CD4-positive, alpha-beta T cell (primary cell): ENCODE results near the gene INPP4B. TPM values are rescaled to one million over a fixed set of nuclear protein-coding genes. Genes with fewer than 3 reads are reported as not detected.

Experiments used
- ATAC-seq: fragments of 200-7000 bp; cut with Tn5 transposase; one replicate; pipeline ENCODE4 v1.10.0; 2022; ENCODE audit warnings: mild to moderate bottlenecking; ENCODE audit not compliant: poor library complexity
- CTCF ChIA-PET: fragments of 350-600 bp; sonication (Branson Sonifier 250); formaldehyde crosslinking; loops from one replicate; lab custom pipeline; 2021; ENCODE audit warnings: antibody characterized with exemption, inconsistent platforms; lab: Charles Lee
- POLR2A ChIA-PET: fragments of 350-600 bp; sonication (Branson Sonifier 250); formaldehyde crosslinking; loops from one replicate; lab custom pipeline; 2021; ENCODE audit warnings: antibody characterized with exemption, inconsistent platforms; lab: Charles Lee
- DNase-seq, 14 experiments: peaks; one replicate each; pipeline ENCODE4 v3.0.0-alpha.2; 2013 to 2020; ENCODE audit warnings: mixed read lengths in 2 of 14
- H3K27ac ChIP-seq, 2 donors: one replicate each; pipeline versions ENCODE4 v1.5.1 to v1.7.0; 2013; ENCODE audit warnings: low read length in 2 of 2, low read depth in 1 of 2, mild to moderate bottlenecking in 1 of 2
- H3K27me3 ChIP-seq, 2 experiments: 1 replicate in 1 of 2; 2 replicates in 1 of 2; pipeline versions ENCODE4 v1.6.1 to v1.7.0; 2013; ENCODE audit warnings: low read length in 2 of 2, control low read depth in 1 of 2, mild to moderate bottlenecking in 1 of 2, moderate library complexity in 1 of 2; ENCODE audit not compliant: insufficient read depth in 2 of 2, control insufficient read depth in 1 of 2
- H3K36me3 ChIP-seq: one replicate; pipeline ENCODE4 v1.6.1; 2013; ENCODE audit warnings: low read length, control low read depth; ENCODE audit not compliant: insufficient read depth
- H3K4me1 ChIP-seq: one replicate; pipeline ENCODE4 v1.6.1; 2013; ENCODE audit warnings: low read length, control low read depth; ENCODE audit not compliant: insufficient read depth
- H3K4me3 ChIP-seq: one replicate; pipeline ENCODE4 v1.5.1; 2013; ENCODE audit warnings: mild to moderate bottlenecking, low read length, moderate library complexity
- H3K9me3 ChIP-seq, 2 experiments: 1 replicate in 1 of 2; 2 replicates in 1 of 2; pipeline versions ENCODE4 v1.6.1 to v1.7.0; 2013; ENCODE audit warnings: low read length in 2 of 2, mild to moderate bottlenecking in 2 of 2, control low read depth in 1 of 2, moderate library complexity in 1 of 2; ENCODE audit not compliant: control insufficient read depth in 1 of 2, insufficient read depth in 1 of 2
- H3K27ac Mint-ChIP-seq: one replicate; pipeline ENCODE4 v1.8.0; 2020; ENCODE audit warnings: mixed read lengths
- H3K27me3 Mint-ChIP-seq: one replicate; pipeline ENCODE4 v1.8.0; 2021; ENCODE audit warnings: mixed read lengths
- H3K36me3 Mint-ChIP-seq: one replicate; pipeline ENCODE4 v1.8.0; 2021; ENCODE audit warnings: low read depth, mixed read lengths
- H3K4me1 Mint-ChIP-seq: one replicate; pipeline ENCODE4 v1.8.0; 2021; ENCODE audit warnings: low read depth, mixed read lengths
- H3K4me3 Mint-ChIP-seq: one replicate; pipeline ENCODE4 v1.8.0; 2020; ENCODE audit warnings: mild to moderate bottlenecking, mixed read lengths
- H3K9me3 Mint-ChIP-seq: one replicate; pipeline ENCODE4 v1.8.0; 2020; ENCODE audit warnings: mixed read lengths
- CTCF ChIP-seq: fragments of 200-600 bp; IDR thresholded peaks from one replicate; pipeline ENCODE4 v1.8.0; 2022; ENCODE audit warnings: antibody characterized with exemption, mild to moderate bottlenecking
- intact Hi-C, 2 experiments: fragments of 100-400 bp; cut with DNase I in 1 of 2; cut with micrococcal nuclease in 1 of 2; formaldehyde crosslinking; loops; one replicate each; pipeline versions ENCODE4 v1.15.1 to v1.9.0; 2023 to 2025; cut with DNase I, micrococcal nuclease
- total RNA-seq, 174 experiments: library from RNA in 2 of 174; stranded (reverse) in 2 of 174; gene quantifications; one replicate each; pipeline ENCODE4 v1.2.3 and lab custom pipeline; 2021 to 2026

Gene INPP4B
- total RNA-seq, 2 experiments from 2014 or later = 50.7 to 53.8 TPM

- intact Hi-C loops = loop anchor here in 1 of 2 experiments (5.0 kb wide), 1 partner anchor 38 kb away; no protein-coding TSS in a partner anchor
- peak overlapping the region; percentile 28 for H3K27ac Mint-ChIP-seq
- ChIA-PET POLR2A (interaction anchor here (0.6 kb wide), 2 partner anchors 59 to 87 kb away, joined by 3 to 4 read pairs; no protein-coding TSS in a partner anchor), CTCF (interaction anchor here (0.6 to 1.7 kb wide), 4 partner anchors 11 to 364 kb away, joined by 3 to 4 read pairs (median 3); no protein-coding TSS in a partner anchor)
- H3K27me3 ChIP-seq = no peaks in the 10 kb centered on the region
- ATAC-seq = no peak
- H3K9me3 ChIP-seq = peaks cover 0 to 7% of the 10 kb centered on the region in 2 experiments
- DNase-seq = no peak
- no peak overlapping the region for H3K4me3 Mint-ChIP-seq
- H3K27me3 Mint-ChIP-seq = no peaks in the 10 kb centered on the region
- H3K36me3 Mint-ChIP-seq = peaks cover 57% of the 10 kb centered on the region
- H3K4me1 ChIP-seq = peaks cover 17% of the 10 kb centered on the region
- H3K36me3 ChIP-seq = peaks cover 20% of the 10 kb centered on the region
- no peak for TF ChIP-seq CTCF
- H3K9me3 Mint-ChIP-seq = no peaks in the 10 kb centered on the region
- no peak overlapping the region for H3K4me3 ChIP-seq
- H3K4me1 Mint-ChIP-seq = peaks cover 69% of the 10 kb centered on the region
- H3K27ac ChIP-seq = no peak overlapping the region
Measured at GRCh38 chr4:142334931-142335330, 511.2 kb downstream of the INPP4B start.

GRCh38 chr4:142331646-142332045 is 514.5 kb downstream of the INPP4B start:
- Mint-ChIP-seq H3K36me3 (peaks cover 51% of the 10 kb centered on the region), H3K27me3 (no peaks in the 10 kb centered on the region), H3K27ac (peak overlapping the region; percentile 35), H3K9me3 (no peaks in the 10 kb centered on the region), H3K4me1 (peaks cover 77% of the 10 kb centered on the region), H3K4me3 (no peak overlapping the region)
- no peak overlapping the region for H3K4me3 ChIP-seq
- H3K36me3 ChIP-seq = peaks cover 8% of the 10 kb centered on the region
- intact Hi-C loops = loop anchor here in 1 of 2 experiments (2.0 to 5.0 kb wide), 2 partner anchors 34 to 49 kb away; no protein-coding TSS in a partner anchor
- H3K27ac ChIP-seq = no peak overlapping the region
- POLR2A ChIA-PET = interaction anchor here (0.8 to 1.1 kb wide), 2 partner anchors 48 to 75 kb away, joined by 3 to 6 read pairs; no protein-coding TSS in a partner anchor
- no peak for ATAC-seq
- CTCF ChIA-PET = no interaction called here
- H3K4me1 ChIP-seq = peaks cover 19% of the 10 kb centered on the region
- H3K9me3 ChIP-seq = peaks cover 0 to 7% of the 10 kb centered on the region in 2 experiments
- TF ChIP-seq CTCF = no peak
- no peaks in the 10 kb centered on the region for H3K27me3 ChIP-seq
- no peak for DNase-seq

- ChIA-PET CTCF (interaction anchor here (1.3 kb wide), 1 partner anchor 46 kb away, joined by 3 read pairs; no protein-coding TSS in a partner anchor), POLR2A (interaction anchor here (0.7 to 1.1 kb wide), 3 partner anchors 37 to 76 kb away, joined by 3 to 6 read pairs (median 3); no protein-coding TSS in a partner anchor)
- no peak for ATAC-seq
- H3K27ac ChIP-seq = no peak overlapping the region
- Mint-ChIP-seq H3K4me3 (no peak overlapping the region), H3K27me3 (no peaks in the 10 kb centered on the region), H3K4me1 (peaks cover 80% of the 10 kb centered on the region), H3K27ac (peak overlapping the region; percentile 35), H3K9me3 (no peaks in the 10 kb centered on the region), H3K36me3 (peaks cover 51% of the 10 kb centered on the region)
- intact Hi-C loops = loop anchor here in 1 of 2 experiments (2.0 to 5.0 kb wide), 2 partner anchors 34 to 48 kb away; no protein-coding TSS in a partner anchor
- no peaks in the 10 kb centered on the region for H3K27me3 ChIP-seq
- H3K4me1 ChIP-seq = peaks cover 18% of the 10 kb centered on the region
- H3K36me3 ChIP-seq = peaks cover 2% of the 10 kb centered on the region
- no peak overlapping the region for H3K4me3 ChIP-seq
- TF ChIP-seq CTCF = no peak
- DNase-seq = no peak
- peaks cover 0 to 2% of the 10 kb centered on the region in 2 experiments for H3K9me3 ChIP-seq
Measured at GRCh38 chr4:142331132-142331531, 515.0 kb downstream of the INPP4B start.
